B cell (primary cell): ENCODE measurements around the gene WFIKKN2. TPM values are rescaled to one million over a fixed set of nuclear protein-coding genes. Genes with fewer than 3 reads are reported as not detected.

Experiments used
- ATAC-seq: fragments of 200-7000 bp; cut with Tn5 transposase; one replicate; pipeline ENCODE4 v1.10.0; 2021; ENCODE audit warnings: low read depth, mild to moderate bottlenecking, moderate number of reproducible peaks, moderate library complexity
- CTCF ChIA-PET: fragments of 350-600 bp; sonication (Branson Sonifier 250); formaldehyde crosslinking; loops from one replicate; lab custom pipeline; 2021; ENCODE audit warnings: antibody characterized with exemption, inconsistent platforms; lab: Charles Lee
- POLR2A ChIA-PET: fragments of 350-600 bp; sonication (Branson Sonifier 250); formaldehyde crosslinking; loops from one replicate; lab custom pipeline; 2021; ENCODE audit warnings: antibody characterized with exemption; lab: Charles Lee
- DNase-seq: peaks from one replicate; pipeline ENCODE4 v3.0.0; 2013
- H2AFZ ChIP-seq: 2 replicates; pipeline ENCODE4 v1.6.1; 2012; ENCODE audit warnings: mild to moderate bottlenecking, low read depth, low read length; ENCODE audit not compliant: insufficient read depth, poor library complexity, severe bottlenecking
- H3K27ac ChIP-seq, 2 donors: 1 replicate in 1 of 2; 2 replicates in 1 of 2; pipeline ENCODE4 v1.5.1; 2012 to 2013; ENCODE audit warnings: low read length in 2 of 2, mild to moderate bottlenecking in 2 of 2, moderate library complexity in 1 of 2
- H3K27me3 ChIP-seq, 4 experiments: fragments of 200-600 bp in 1 of 4; sonication (generic) in 1 of 4; replicated peaks in 1 of 4; 1 replicate in 2 of 4; 2 replicates in 2 of 4; pipeline versions ENCODE4 v1.6.1 to v1.7.0; 2013 to 2016; ENCODE audit warnings: low read length in 3 of 4, mild to moderate bottlenecking in 2 of 4, mixed read lengths in 1 of 4, moderate library complexity in 1 of 4; ENCODE audit not compliant: insufficient read depth in 4 of 4, control insufficient read depth in 3 of 4; ENCODE audit errors: control extremely low read depth in 1 of 4
- H3K36me3 ChIP-seq, 2 experiments: replicated peaks in 1 of 2; 1 replicate in 1 of 2; 2 replicates in 1 of 2; pipeline versions ENCODE4 v1.6.1 to v1.7.1; 2013; ENCODE audit warnings: low read length in 1 of 2; ENCODE audit not compliant: insufficient read depth in 2 of 2, control insufficient read depth in 1 of 2; ENCODE audit errors: control extremely low read depth in 1 of 2, extremely low read depth in 1 of 2
- H3K4me1 ChIP-seq, 2 donors: fragments of 200-600 bp in 1 of 2; sonication (generic) in 1 of 2; 1 replicate in 1 of 2; 2 replicates in 1 of 2; pipeline versions ENCODE4 v1.5.1 to v1.6.1; 2013 to 2017; ENCODE audit warnings: low read length in 2 of 2; ENCODE audit not compliant: control insufficient read depth in 2 of 2, insufficient read depth in 2 of 2
- H3K4me2 ChIP-seq: replicated peaks from 2 replicates; pipeline ENCODE3; 2012; ENCODE audit warnings: mild to moderate bottlenecking, low read depth, low read length; ENCODE audit not compliant: poor library complexity, severe bottlenecking
- H3K4me3 ChIP-seq, 5 experiments: fragments of 200-600 bp in 1 of 5; sonication (generic) in 1 of 5; 1 replicate in 3 of 5; 2 replicates in 2 of 5; pipeline versions ENCODE4 v1.5.1 to v1.7.0; 2011 to 2016; ENCODE audit warnings: low read length in 4 of 5, mild to moderate bottlenecking in 4 of 5, low read depth in 2 of 5, control low read depth in 1 of 5, moderate library complexity in 1 of 5; ENCODE audit not compliant: insufficient read depth in 1 of 5; ENCODE audit errors: control extremely low read depth in 1 of 5, extremely low read depth in 1 of 5
- H3K79me2 ChIP-seq: fragments of 200-600 bp; sonication (generic); one replicate; pipeline ENCODE4 v1.6.0; 2016; ENCODE audit warnings: low read length; ENCODE audit not compliant: control insufficient read depth, insufficient read depth
- H3K9ac ChIP-seq: fragments of 200-600 bp; sonication (generic); 2 replicates; pipeline ENCODE4 v1.6.1; 2017; ENCODE audit warnings: mild to moderate bottlenecking, low read length, moderate library complexity
- H3K9me3 ChIP-seq, 3 donors: one replicate each; pipeline versions ENCODE4 v1.6.1 to v1.7.1; 2013; ENCODE audit warnings: low read length in 2 of 3; ENCODE audit not compliant: control insufficient read depth in 2 of 3, insufficient read depth in 1 of 3; ENCODE audit errors: control extremely low read depth in 1 of 3
- H4K20me1 ChIP-seq: 2 replicates; pipeline ENCODE4 v1.6.0; 2012; ENCODE audit warnings: mild to moderate bottlenecking, low read length; ENCODE audit not compliant: insufficient read depth, control insufficient read depth, poor library complexity, severe bottlenecking
- H3K27ac Mint-ChIP-seq: one replicate; pipeline ENCODE4 v1.8.0; 2021; ENCODE audit warnings: mixed read lengths
- H3K27me3 Mint-ChIP-seq: one replicate; pipeline ENCODE4 v1.8.0; 2021; ENCODE audit warnings: mixed read lengths
- H3K4me1 Mint-ChIP-seq: one replicate; pipeline ENCODE4 v1.8.0; 2021; ENCODE audit warnings: mixed read lengths
- H3K4me3 Mint-ChIP-seq: one replicate; pipeline ENCODE4 v1.8.0; 2021; ENCODE audit warnings: mixed read lengths
- H3K9me3 Mint-ChIP-seq: one replicate; pipeline ENCODE4 v1.8.0; 2022; ENCODE audit warnings: mixed read lengths; ENCODE audit not compliant: insufficient read depth
- CTCF ChIP-seq: fragments of 200-600 bp; IDR thresholded peaks from one replicate; pipeline ENCODE4 v1.8.0; 2022; ENCODE audit warnings: antibody characterized with exemption, mild to moderate bottlenecking
- EZH2 ChIP-seq: IDR thresholded peaks from 2 replicates; pipeline ENCODE4 v1.6.1; 2012; ENCODE audit warnings: borderline replicate concordance, low read depth, mild to moderate bottlenecking, moderate library complexity, low read length; ENCODE audit not compliant: insufficient read depth, poor library complexity, severe bottlenecking
- WGBS: methylation state at CpG from one replicate; pipeline ENCODE4 v1.1.5; 2013; ENCODE audit warnings: missing lambda C conversion rate; ENCODE audit not compliant: insufficient coverage; 5-methylcytosine and 5-hydroxymethylcytosine counted together
- intact Hi-C: fragments of 100-400 bp; cut with micrococcal nuclease; formaldehyde crosslinking; loops from one replicate; pipeline ENCODE4 v1.10.0; 2022
- polyA plus RNA-seq: library from polyadenylated mRNA; depleted of rRNA; stranded (reverse); fragments of >200 nt; gene quantifications from 2 replicates; pipeline ENCODE4 v1.2.3, GENCODE V29; 2012
- total RNA-seq, 2 donors: library from RNA; stranded (reverse); fragments of 120-200 nt in 1 of 2; gene quantifications; 1 replicate in 1 of 2; 2 replicates in 1 of 2; pipeline versions ENCODE4 v1.2.3 to v1.2.4, GENCODE V29; 2013 to 2022

The WFIKKN2 gene
- total and polyA plus RNA-seq, 2 donors (not counting 1 experiment from before 2014, with no cell fraction given), result not detected

- H3K4me2 ChIP-seq, result no peak overlapping the region
- intact Hi-C loops, result no loop called here
- no peaks in the 10 kb centered on the region for H4K20me1 ChIP-seq
- peaks cover 1% of the 10 kb centered on the region for H3K27me3 Mint-ChIP-seq
- CTCF ChIA-PET, result no interaction called here
- H3K27ac ChIP-seq, result no peak overlapping the region
- H3K9ac ChIP-seq, result no peak overlapping the region
- no peaks in the 10 kb centered on the region for H3K4me1 Mint-ChIP-seq
- 96% methylated on average over 5 of the region's 8 CpGs for WGBS
- no peak for ATAC-seq
- H3K27ac Mint-ChIP-seq, result no peak overlapping the region
- no peak overlapping the region for H3K4me3 Mint-ChIP-seq
- H3K36me3 ChIP-seq, result no peaks in the 10 kb centered on the region
- H3K9me3 ChIP-seq, result no peaks in the 10 kb centered on the region
- no peaks in the 10 kb centered on the region for H3K27me3 ChIP-seq
- TF ChIP-seq EZH2 (no peak), CTCF (no peak)
- H3K4me3 ChIP-seq, result no peak overlapping the region
- no peak overlapping the region for H2AFZ ChIP-seq
- no peaks in the 10 kb centered on the region for H3K4me1 ChIP-seq
- POLR2A ChIA-PET, result no interaction called here
- H3K9me3 Mint-ChIP-seq, result no peaks in the 10 kb centered on the region
- DNase-seq, result no peak
- H3K79me2 ChIP-seq, result no peaks in the 10 kb centered on the region
Observed at GRCh38 chr17:50793007-50793406, 42.4 kb upstream of the WFIKKN2 start.

- H3K9me3 ChIP-seq, result no peaks in the 10 kb centered on the region
- no peak overlapping the region for H3K4me2 ChIP-seq
- ChIA-PET POLR2A (no interaction called here), CTCF (interaction anchor here (2.5 kb wide), 1 partner anchor 12 kb away, joined by 8 read pairs; no protein-coding TSS in a partner anchor)
- no peaks in the 10 kb centered on the region for H3K36me3 ChIP-seq
- WGBS, result 100% methylated on average over 2 of the region's 6 CpGs
- no peak overlapping the region for H2AFZ ChIP-seq
- Mint-ChIP-seq H3K27me3 (no peaks in the 10 kb centered on the region), H3K9me3 (no peaks in the 10 kb centered on the region), H3K27ac (no peak overlapping the region), H3K4me3 (no peak overlapping the region), H3K4me1 (no peaks in the 10 kb centered on the region)
- H3K9ac ChIP-seq, result no peak overlapping the region
- no peak overlapping the region for H3K27ac ChIP-seq
- no peaks in the 10 kb centered on the region for H3K27me3 ChIP-seq
- TF ChIP-seq CTCF, result no peak
- TF ChIP-seq EZH2, result no peak
- DNase-seq (no peak), ATAC-seq (no peak)
- intact Hi-C loops, result no loop called here
- no peaks in the 10 kb centered on the region for H4K20me1 ChIP-seq
- H3K4me3 ChIP-seq, result no peak overlapping the region
- no peaks in the 10 kb centered on the region for H3K4me1 ChIP-seq
- H3K79me2 ChIP-seq, result no peaks in the 10 kb centered on the region
Observed at GRCh38 chr17:50794361-50794760, 41.0 kb upstream of the WFIKKN2 start.
